GM19397 (cell line): ENCODE measurements around the gene MYOCOS.
"Not testable (repeated sequence)": the region's sequence is repeated elsewhere in the genome, so short reads cannot be mapped to it uniquely, and the experiment has no call there.

Source experiments
- ATAC-seq: cut with Tn5 transposase; IDR thresholded peaks from one replicate; pipeline ENCODE4 v1.9.1; 2021; ENCODE audit warnings: mild to moderate bottlenecking, moderate library complexity; ENCODE audit not compliant: unreplicated experiment

MYOCOS gene, protein sequence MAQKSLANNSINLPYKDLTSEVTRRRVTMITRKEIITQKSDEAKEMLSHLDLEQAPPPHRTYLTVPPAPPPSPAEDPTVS

DNA sequence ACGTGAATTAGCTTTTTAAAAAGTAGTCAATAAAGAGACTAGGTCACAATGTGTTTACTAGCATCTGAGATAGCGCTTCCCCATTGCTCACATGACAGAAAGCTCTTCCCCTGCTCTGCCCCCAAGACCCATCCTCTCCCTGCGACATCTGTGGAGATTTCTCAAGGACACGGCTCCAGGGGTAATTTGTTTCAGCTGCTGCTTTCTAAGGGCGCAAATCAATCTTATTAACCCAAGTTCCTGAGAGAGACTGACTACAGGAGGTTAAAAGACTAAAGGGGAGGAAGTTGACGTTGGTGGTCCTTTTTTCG lies at the start of gene MYOCOS:
MYOCOS (plus strand) TSS at position 92 of the 311 bp plus-strand sequence. CDS start 1,641 bp downstream, outside the sequence.
- ATAC-seq = no peak

DNA sequence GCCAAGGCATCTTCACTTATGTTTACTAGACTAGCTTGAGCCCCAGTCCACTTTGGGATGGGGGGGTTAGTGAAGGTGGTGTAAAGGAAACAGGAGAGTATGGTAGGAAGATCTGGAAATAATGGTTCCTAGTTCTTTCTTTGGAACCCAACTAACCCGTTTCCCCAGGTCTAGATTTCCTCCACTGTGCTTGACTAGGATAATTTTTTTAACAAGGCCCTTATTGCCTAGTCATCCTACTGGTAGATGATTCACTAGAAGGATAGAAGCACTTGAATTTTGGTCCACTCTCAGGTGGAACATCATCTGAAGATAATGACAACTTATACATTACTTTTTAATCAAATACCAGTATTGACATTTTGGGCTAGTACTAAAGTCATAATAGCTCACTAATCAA lies 45.9 kb upstream of the MYOCOS start:
- no peak for ATAC-seq

DNA sequence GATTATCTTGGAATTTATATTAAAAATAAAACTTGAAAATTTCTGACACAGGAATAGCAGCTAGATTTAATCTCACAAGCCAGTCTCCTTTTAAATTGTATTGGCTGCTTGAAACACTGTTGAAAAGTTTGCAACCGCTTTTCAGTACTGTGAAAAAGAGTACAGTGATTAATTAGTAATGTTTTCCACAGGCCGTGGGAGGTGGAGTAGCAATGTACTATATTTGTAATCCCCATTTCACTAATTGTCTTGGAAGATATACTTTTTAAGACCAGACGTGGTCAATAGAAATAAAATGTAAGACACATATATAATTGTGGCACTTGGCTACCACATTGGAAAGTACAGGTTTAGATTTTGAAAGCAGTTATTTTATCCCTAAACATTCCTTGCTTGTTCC lies 40.8 kb upstream of the MYOCOS start:
- ATAC-seq = no peak

DNA sequence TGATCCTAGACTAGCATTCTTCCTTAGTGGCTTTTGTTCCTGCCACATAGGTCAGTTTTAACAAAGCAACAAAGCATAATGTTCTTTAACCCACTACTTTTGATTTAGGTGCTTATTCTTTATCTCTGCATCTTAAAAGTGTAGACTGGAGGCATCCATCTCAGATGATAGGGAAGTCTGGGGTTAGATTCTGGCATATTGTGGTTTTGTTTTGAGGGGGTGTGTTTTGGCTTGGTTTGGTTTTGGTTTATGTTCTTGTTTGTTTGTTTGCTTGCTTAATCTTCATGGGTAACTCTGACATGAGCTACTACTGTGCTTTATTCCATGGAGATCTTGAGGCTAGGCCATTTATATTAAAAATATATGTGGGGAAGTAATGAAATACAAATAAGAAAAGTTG lies 40.3 kb upstream of the MYOCOS start:
- ATAC-seq = no peak

DNA sequence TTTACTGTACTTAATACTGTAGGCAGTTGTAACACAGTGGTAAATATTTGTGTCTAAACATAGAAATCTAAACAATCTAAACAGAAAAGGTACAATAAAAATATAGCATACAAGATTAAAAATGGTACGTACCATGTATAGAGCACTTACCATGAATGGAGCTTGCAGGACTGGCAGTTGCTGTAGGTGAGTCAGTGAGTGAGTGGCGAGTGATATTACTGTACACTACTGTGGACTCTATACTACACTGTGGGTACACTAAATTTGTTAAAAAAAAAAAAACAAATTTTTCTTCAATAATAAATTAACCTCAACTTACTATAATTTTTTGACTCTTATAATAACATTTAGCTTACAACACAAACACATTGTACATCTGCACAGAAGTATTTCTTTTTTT lies 39.5 kb upstream of the MYOCOS start:
- ATAC-seq = no peak

DNA sequence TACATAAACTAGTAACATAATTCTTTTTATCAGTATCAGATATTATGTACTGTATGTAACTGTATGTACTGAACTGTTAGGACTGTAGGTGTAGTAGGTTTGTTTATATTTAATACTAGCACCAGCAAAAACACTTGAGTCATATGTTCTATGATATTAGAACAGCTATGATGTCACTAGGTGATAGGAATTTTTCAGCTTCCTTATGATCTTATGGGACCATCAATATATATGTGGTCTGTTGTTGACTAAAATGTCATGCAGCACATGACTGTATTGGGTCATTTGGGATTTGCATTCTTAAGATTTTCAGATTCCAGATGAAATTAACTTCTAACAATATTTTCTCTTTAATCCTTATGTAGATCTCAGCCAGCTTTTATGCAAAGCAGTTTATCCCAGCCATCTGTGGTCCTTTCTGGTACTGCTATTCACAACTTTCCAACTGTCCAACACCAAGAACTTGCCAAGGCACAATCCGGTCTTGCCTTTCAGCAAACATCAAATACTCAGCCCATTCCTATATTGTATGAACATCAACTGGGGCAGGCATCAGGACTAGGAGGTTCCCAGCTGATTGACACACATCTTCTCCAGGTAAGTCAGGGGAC lies 38.3 kb upstream of the MYOCOS start:
- ATAC-seq = no peak

DNA sequence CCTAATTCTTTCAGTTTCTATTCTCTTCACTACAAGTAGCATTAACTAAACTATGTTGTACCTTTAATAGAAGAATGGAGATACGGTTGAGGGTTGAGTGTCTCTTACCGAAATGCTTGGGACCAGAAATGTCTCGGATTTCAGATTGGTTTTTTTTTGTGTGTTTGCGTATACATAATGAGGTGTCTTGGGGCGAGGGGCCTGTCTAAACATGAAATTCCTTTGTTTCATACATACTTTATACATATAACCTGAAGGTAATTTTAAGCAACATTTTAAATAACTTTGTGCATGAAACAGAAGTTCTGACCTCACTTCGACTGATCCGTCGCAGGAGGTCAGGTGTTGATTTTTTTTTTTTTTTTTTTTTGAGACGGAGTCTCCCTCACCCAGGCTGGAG lies 36.3 kb upstream of the MYOCOS start:
- ATAC-seq = no peak

DNA sequence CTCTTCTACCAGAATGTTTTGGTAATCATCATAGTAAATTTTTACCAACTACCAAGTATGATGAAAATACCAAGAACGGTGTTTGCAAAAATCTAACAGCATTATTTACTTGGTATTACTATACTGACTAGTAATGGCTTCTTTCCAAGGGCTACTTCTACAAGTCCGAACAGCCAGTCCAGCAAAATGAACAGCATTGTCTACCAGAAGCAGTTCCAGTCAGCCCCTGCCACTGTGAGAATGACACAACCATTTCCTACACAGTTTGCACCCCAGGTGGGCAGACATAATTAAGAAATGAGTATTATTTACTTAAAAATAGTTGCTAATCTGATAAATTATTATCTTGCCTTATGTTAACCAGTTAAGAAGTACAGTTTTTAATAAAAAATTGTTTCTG lies 33.8 kb upstream of the MYOCOS start:
- no peak for ATAC-seq

DNA sequence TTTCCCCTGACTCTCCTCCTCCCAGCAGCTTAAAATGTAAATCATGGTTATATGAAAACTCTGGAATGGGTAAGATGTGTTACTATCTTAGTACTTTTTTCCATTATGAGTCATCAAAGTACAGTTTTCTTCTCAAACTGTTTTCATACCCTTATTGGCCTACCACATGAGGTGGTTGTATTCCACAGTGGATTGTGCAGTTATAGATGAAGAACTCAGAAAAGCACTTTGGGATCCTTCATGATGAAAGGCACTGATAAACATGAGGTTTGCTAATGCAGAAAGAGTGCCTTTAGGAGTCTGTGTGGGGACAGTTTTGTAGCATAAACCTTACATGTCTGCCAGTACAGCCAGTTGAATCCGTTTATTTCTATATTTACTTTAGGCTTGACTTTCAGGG lies 32.0 kb upstream of the MYOCOS start:
- ATAC-seq = no peak

DNA sequence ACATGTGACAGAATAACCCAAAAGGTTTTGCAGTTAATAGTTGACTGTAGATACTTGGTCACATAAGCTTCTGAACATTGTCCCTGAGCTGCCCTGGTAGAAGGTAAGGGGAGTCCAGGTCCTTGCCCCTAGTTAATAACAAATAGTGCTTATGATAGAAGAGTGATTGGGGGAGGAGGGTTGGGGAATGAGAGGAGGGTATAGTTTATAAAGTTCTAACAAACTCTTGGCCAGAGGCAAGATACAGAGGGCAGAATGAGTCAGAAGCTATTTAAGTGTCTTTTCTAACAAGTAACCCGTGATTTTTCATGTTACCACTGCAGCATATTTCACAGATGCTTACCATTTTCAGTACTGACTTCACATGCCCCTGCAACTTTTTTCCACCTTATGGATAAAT lies 26.7 kb upstream of the MYOCOS start:
- no peak for ATAC-seq

DNA sequence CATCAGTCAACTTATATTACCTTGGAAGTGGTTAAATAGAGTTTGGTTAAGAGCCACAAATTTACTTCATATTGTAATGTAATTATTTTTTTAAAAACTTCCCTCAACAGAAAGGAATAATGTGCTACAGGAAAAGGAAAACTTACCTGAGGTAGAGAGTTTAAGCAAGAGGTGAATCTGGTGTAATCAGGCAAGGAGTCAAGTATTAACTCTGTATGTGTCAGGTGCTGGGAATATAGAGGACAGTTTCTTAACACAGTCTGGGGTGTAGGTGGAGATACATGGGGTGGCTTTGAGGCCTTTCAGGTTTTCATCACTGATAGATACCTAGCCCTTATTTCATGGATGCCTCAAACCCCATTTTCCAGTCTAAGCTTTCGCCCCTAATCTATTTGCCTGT lies 25.9 kb upstream of the MYOCOS start:
- ATAC-seq = no peak

DNA sequence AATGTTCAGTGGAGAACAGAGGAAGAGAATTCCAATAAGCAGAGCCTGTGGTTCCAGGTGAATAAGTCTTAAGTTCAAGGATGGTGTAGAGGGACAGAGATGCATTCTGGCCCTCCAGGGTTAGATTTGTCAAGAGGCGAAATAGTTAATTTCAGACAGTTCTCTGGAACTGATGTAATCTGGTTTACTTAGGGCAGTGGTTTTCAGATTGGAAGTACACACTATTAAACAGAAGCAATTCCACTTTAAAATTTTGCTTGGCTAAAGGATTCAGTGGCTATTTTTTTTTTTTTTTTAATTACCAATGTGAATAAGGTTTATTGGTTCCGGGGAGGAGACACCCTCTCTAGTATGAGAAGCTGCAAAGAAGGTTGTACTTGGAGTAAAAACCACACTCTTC lies 25.3 kb upstream of the MYOCOS start:
- ATAC-seq = no peak

DNA sequence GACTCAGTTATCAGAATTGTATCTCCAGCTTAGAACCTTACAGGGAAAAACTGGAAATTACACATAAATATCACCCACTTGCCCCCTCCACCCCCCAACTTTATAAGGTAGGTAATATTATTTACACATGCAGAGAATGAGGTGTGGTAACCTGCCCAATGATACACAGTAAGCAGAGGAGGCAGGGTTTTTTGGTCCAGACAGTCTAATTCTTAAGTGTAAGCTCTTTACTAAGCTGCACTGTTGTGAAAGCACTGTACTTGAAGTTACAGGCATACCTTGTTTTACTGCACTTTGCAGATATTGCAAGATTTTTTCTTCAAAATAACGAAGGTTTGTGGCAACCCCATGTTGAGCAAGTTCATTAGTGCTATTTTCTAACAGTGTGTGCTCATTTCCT lies 24.8 kb upstream of the MYOCOS start:
- ATAC-seq = no peak

DNA sequence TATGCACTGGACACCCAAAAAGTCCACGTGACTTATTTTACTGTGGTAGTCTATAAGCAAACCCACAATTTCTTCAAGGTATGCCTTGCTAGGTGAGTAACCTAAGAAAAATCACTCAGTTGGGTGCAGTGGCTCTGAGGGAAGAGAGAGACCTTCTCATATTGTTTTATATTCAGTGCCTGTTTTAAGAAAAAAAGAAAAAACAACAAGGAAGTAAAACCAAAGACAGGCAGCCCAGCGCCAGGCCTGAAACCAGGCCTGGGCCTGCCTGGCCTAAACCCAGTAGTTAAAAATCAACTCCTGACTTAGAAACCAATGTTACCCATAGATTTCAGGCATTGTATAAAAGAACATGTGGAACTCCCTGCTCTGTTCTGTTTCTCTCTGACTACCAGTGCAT lies 21.7 kb upstream of the MYOCOS start:
- not testable (repeated sequence) for ATAC-seq

DNA sequence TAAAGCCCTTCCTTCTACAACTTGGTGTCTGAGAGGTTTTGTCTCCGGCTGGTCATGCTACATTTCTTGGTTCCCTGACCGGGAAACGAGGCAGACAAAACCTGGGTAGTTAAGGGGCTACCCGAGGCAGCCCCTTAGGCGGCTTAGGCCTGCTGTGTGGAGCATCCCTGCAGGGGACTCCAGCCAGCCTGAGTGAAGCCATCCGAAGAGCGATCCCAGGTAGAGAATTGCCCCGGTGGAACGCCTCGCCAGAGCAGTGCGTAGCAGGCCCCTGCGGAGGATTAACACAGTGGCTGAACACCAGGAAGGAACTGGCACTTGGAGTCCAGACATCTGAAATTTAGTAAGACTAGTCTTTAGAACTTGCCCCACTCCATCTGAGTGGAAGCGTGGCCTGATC lies 21.2 kb upstream of the MYOCOS start:
- no peak for ATAC-seq

DNA sequence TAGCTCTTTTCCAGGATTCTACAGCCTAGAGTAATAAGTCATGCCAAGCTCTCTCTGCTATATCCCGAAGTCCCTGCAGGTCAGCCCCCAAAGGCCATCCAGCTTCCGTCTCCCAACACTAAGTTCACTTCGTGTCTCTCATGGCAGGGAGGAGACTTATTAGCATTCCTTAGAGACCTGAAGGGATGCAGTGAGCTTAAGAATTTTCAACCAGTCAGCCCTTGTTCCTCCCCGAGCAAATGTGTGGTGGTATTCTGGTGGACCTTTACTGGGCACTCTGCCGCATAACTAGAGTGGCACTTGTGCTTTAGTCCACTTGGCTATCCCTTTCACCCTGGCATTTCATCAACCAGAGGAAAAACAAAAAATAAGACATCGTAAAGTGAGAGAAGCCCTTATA lies 19.0 kb upstream of the MYOCOS start:
- not testable (repeated sequence) for ATAC-seq

DNA sequence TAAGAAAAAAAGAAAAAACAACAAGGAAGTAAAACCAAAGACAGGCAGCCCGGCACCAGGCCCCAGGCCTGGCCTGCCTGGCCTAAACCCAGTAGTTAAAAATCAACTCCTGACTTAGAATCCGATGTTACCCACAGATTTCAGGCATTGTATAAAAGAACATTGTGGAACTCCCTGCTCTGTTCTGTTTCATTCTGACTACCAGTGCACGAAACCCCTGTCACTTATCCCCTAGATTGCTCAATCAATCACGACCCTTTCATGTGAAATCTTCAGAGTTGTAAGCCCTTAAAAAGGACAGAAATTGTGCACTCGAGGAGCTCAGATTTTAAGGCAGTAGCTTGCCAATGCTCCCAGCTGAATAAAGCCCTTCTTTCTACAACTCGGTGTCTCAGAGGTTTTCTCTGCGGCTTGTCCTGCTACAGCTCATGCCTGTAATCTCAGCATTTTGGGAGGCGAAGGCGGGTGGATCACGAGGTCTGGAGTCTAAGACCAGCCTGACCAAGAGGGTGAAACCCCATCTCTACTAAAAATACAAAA lies 15.6 kb upstream of the MYOCOS start:
- peak; percentile 55 for ATAC-seq

DNA sequence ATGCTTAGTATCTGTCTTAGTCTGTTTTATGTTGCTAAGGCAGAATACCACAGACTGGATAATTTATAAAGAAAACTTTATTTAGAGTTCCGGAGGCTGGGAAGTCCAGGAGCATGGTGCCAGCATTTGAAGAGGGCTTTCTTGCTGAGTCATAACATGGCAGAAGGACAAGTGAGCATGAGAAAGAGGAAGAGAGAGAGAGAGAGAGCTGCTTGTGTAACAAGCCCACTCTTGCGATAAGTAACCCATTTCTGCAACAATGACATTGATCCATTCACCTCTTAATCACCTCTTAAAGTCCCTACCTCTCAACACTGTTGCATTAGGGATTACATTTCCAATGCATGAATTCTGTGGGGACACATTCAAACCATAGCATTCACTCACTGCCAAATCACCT lies 11.7 kb upstream of the MYOCOS start:
- ATAC-seq = no peak

DNA sequence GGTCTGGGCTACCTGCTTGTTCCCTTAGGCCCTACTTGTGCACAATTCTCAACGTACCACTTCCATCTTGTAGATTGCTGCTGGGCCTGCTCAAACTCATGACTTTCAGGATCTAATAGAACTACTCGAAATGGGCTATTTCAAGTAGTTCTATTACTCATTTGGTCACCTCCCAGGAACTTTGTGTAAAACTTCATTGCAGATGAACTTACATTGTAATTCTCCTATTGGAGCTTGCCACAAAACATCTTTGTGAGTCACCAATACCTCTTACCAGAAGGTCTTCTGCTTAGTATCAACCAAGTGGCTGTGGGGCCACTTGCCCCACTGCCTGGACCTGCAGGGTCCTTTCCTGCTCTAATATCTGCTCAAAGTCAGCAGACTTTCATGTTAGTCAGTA lies 10.7 kb upstream of the MYOCOS start:
- no peak for ATAC-seq

DNA sequence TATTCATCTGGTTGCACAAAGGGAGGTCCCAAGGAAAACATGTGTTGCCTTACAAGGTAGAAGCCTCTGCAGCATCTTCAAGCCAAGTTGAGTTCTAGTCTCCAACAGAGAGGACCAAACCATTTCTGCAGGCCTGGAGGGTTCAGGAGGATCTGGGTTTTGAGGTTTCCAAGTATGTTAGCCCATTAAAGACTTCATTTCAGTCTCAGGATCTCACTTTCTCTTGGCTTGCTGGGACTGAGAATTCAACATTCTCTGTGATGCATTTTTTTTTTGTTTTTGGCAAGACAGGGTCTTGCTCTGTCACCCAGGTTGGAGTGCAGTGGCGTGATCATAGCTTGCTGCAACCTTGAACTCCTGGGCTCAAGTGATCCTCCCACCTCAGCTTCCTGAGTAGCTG lies 8.8 kb upstream of the MYOCOS start:
- no peak for ATAC-seq

DNA sequence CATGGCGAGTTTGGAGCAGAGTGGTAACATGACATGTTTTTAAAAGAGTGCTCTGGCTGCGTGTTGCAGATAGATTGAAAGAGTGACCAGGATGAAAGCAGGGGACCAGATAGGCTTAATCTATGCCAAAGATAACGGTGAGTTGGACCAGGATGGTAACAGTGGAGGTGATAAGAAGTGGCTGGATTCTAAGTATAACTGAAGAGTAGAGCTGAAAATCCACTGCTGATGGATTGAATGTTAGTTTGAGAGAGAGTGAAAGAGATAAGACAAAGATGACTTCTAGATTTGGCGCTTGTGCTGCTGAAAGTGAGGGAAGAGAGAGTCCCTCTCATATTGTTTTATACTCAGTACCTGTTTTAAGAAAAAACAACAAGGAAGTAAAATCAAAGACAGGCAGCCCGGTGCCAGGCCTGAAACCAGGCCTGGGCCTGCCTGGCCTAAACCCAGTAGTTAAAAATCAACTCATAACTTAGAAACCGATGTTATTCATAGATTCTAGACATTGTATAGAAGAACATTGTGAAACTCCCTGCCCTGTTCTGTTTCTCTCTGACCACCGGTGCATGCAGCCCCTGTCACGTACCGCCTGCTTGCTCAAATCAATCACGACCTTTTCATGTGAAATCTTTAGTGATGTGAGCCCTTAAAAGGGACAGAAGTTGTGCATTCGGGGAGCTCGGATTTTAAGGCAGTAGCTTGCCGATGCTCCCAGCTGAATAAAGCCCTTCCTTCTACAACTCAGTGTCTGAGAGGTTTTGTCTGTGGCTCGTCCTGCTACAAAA lies 6.7 kb upstream of the MYOCOS start:
- peak; percentile 39 for ATAC-seq

DNA sequence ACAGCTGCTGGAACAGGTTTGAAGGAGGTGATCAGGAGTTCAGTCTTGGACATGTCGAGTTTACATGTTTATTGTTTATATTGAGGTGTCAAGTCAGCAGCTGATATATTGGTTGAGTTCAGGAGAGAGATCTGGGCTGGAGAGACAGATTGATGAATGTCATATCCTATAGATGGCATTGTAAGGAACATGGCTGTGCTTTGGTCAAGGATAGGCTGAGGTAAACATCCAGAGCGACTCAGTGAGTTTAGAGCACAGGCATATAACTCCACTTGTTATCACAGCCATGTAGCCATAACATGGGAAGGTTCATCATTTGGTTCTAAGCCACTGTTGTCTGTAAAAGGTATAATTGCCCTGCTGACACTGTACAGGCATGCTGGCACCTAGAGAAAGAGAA lies 5.5 kb upstream of the MYOCOS start:
- ATAC-seq = no peak
